Suprapubic skin (tissue), 4 donors: ENCODE measurements around the gene SLC37A2. TPM values are rescaled to one million over a fixed set of nuclear protein-coding genes. Genes with fewer than 3 reads are reported as not detected.
"Not testable (repeated sequence)": the region's sequence is repeated elsewhere in the genome, so short reads cannot be mapped to it uniquely, and the experiment has no call there.

ENCODE experiments used
- DNase-seq, 2 donors: peaks; one replicate each; pipeline ENCODE4 v3.0.0-alpha.2; 2019; ENCODE audit warnings: low spot score in 2 of 2
- H3K27ac ChIP-seq: fragments of 200-600 bp; sonication (generic); one replicate; pipeline ENCODE4 v1.5.1; 2019
- H3K27me3 ChIP-seq: fragments of 200-600 bp; sonication (generic); one replicate; pipeline ENCODE4 v1.5.1; 2019
- H3K36me3 ChIP-seq: fragments of 200-600 bp; sonication (generic); one replicate; pipeline ENCODE4 v1.5.1; 2019
- H3K4me1 ChIP-seq: fragments of 200-600 bp; sonication (generic); one replicate; pipeline ENCODE4 v1.5.1; 2019
- H3K4me3 ChIP-seq: fragments of 200-600 bp; sonication (generic); one replicate; pipeline ENCODE4 v1.5.1; 2019; ENCODE audit warnings: mild to moderate bottlenecking
- H3K9me3 ChIP-seq: fragments of 200-600 bp; sonication (generic); one replicate; pipeline ENCODE4 v1.5.1; 2019
- EP300 ChIP-seq: sonication (generic); formaldehyde crosslinking; IDR thresholded peaks from one replicate; pipeline ENCODE4 v1.6.1; 2017; ENCODE audit warnings: antibody characterized with exemption
- POLR2A ChIP-seq, 2 donors: fragments of 450-650 bp; IDR thresholded peaks; one replicate each; pipeline ENCODE4 v1.6.1; 2017; ENCODE audit warnings: antibody characterized with exemption in 2 of 2, mild to moderate bottlenecking in 2 of 2, moderate library complexity in 2 of 2
- POLR2AphosphoS5 ChIP-seq, 3 donors: sonication (generic); formaldehyde crosslinking; IDR thresholded peaks; one replicate each; pipeline ENCODE4 v1.6.1; 2017; ENCODE audit warnings: antibody characterized with exemption in 3 of 3
- WGBS: methylation state at CpG from one replicate; pipeline ENCODE4 v1.1.5; 2018; 5-methylcytosine and 5-hydroxymethylcytosine counted together
- total RNA-seq, 4 donors: library from RNA; depleted of rRNA; stranded (reverse); fragments of >200 nt; gene quantifications; one replicate each; pipeline ENCODE4 v1.1.0, GENCODE V29; 2016
- TF ChIP-seq, protein P1 (sequence below), 2 donors: fragments of 200-600 bp in 1 of 2; fragments of 450-650 bp in 1 of 2; sonication (generic) in 1 of 2; IDR thresholded peaks; one replicate each; pipeline ENCODE4 v1.5.1; 2016 to 2019; ENCODE audit warnings: antibody characterized with exemption in 2 of 2, mild to moderate bottlenecking in 1 of 2, moderate library complexity in 1 of 2

The SLC37A2 gene
- total RNA-seq, 4 donors from 2014 or later: 67.3 to 189 (median 119) TPM

DNA sequence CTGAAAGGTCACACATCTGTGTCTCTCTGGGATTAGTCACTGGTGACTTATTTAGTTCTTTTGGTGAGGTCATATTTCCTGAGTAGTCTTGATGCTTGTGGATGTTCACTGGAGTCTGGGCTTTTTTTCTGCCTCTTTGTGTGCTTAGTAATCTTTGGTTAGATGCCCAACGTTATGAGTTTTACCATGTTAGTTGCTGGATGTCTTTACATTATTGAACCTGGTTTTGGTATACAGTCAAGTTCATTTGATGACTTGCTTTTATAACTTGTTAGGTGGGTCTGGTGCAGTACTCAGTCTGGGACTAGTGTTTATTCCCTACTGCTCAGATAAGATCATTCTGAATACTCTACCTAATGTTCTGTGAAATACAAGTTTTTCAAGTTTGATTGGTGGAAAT, 26.2 kb upstream of the SLC37A2 start:
- Histone ChIP-seq H3K9me3 (no peaks in the 10 kb centered on the region), H3K4me1 (no peaks in the 10 kb centered on the region), H3K4me3 (no peak overlapping the region), H3K36me3 (no peaks in the 10 kb centered on the region), H3K27ac (no peak overlapping the region), H3K27me3 (no peaks in the 10 kb centered on the region)
- 69% methylated on average over 1 of the region's 1 CpG for WGBS
- no peak for DNase-seq
- TF ChIP-seq EP300 (no peak), POLR2A (IDR thresholded peaks at IDR 0.05) (no peak), POLR2AphosphoS5 (IDR thresholded peaks at IDR 0.05) (no peak)
- TF ChIP-seq, protein P1, sequence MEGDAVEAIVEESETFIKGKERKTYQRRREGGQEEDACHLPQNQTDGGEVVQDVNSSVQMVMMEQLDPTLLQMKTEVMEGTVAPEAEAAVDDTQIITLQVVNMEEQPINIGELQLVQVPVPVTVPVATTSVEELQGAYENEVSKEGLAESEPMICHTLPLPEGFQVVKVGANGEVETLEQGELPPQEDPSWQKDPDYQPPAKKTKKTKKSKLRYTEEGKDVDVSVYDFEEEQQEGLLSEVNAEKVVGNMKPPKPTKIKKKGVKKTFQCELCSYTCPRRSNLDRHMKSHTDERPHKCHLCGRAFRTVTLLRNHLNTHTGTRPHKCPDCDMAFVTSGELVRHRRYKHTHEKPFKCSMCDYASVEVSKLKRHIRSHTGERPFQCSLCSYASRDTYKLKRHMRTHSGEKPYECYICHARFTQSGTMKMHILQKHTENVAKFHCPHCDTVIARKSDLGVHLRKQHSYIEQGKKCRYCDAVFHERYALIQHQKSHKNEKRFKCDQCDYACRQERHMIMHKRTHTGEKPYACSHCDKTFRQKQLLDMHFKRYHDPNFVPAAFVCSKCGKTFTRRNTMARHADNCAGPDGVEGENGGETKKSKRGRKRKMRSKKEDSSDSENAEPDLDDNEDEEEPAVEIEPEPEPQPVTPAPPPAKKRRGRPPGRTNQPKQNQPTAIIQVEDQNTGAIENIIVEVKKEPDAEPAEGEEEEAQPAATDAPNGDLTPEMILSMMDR (IDR thresholded peaks at IDR 0.05): no peak

DNA sequence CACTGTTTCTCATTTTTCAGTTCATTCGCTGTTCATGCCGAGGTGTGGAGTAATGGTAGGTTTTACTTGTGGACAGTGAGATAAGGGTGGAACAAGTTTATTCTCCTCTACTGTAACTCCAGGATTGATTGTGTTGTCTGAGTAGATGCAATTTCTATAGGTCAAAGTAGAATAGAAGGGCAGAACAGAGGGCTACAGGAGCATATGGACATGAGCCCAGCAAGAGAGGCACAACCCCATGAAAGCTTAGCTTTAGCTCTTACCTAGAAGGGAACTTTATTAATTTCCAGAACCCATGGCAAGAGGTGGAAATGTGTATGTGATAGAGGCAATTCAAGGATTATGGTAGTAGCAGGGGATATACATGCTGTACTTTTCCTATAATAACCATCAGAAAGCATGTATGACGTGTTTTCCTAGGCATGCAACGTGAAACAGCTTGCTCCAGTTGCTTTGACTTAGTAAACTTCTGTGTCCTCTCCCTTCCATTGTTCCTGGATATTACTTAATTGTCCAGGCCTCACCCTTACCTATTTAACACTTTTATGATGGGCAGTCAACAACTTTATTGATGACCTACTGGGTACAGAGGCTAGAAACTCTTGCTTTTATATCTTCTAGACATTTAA, 13.8 kb upstream of the SLC37A2 start:
- 92% methylated on average over 4 of the region's 4 CpGs for WGBS
- Histone ChIP-seq H3K27me3 (no peaks in the 10 kb centered on the region), H3K36me3 (no peaks in the 10 kb centered on the region), H3K4me1 (no peaks in the 10 kb centered on the region), H3K27ac (no peak overlapping the region), H3K9me3 (no peaks in the 10 kb centered on the region), H3K4me3 (no peak overlapping the region)
- DNase-seq: no peak
- TF ChIP-seq, protein P1 (IDR thresholded peaks at IDR 0.05): no peak
- TF ChIP-seq POLR2AphosphoS5 (IDR thresholded peaks at IDR 0.05) (no peak), POLR2A (IDR thresholded peaks at IDR 0.05) (no peak), EP300 (no peak)

DNA sequence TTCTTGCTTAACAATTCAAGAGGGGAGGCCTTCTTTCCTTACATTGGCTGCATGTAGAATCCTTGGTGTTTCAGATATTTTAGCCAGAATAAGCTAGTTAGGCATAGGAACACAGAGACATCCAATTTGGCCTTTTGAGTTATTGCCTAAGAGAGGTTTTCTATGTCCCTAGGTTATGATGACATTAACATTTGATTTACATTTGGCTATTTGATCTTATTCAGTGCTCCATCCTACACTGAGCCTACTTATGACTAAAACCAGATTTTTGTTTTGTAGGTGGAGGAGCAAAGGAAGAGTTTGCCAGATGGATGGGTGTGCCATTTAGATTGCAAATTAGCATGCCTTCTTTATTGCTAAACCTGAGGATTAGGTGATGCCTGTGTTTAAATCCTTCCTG, 11.1 kb upstream of the SLC37A2 start:
- no peak for DNase-seq
- TF ChIP-seq, protein P1 (IDR thresholded peaks at IDR 0.05): no peak
- no peak for TF ChIP-seq EP300
- TF ChIP-seq POLR2AphosphoS5 (IDR thresholded peaks at IDR 0.05): no peak
- TF ChIP-seq POLR2A (IDR thresholded peaks at IDR 0.05): no peak
- no peaks in the 10 kb centered on the region for H3K36me3 ChIP-seq
- no peak overlapping the region for H3K27ac ChIP-seq
- no peaks in the 10 kb centered on the region for H3K9me3 ChIP-seq
- no peaks in the 10 kb centered on the region for H3K4me1 ChIP-seq
- no peak overlapping the region for H3K4me3 ChIP-seq
- no peaks in the 10 kb centered on the region for H3K27me3 ChIP-seq

DNA sequence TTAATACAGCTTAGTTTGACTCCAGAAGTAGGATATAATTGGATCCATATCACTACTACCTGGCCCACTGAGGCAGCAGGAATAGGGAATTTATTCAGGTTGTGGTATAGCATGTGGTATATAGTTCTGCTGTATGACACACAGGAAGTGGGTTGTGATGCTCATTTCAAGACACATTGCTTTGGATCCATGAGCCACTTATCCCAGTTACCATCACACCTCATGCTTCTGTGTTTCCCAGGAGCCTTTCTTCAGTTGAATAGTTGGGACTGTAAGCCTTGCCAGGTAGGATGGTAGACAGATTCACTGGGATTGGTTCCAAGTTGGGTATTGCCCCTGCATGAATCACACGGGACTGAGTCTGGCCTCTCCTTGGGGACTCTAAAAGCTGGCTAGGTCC, 9.9 kb upstream of the SLC37A2 start:
- Histone ChIP-seq H3K9me3 (no peaks in the 10 kb centered on the region), H3K4me1 (no peaks in the 10 kb centered on the region), H3K4me3 (no peak overlapping the region), H3K27me3 (no peaks in the 10 kb centered on the region), H3K27ac (no peak overlapping the region), H3K36me3 (no peaks in the 10 kb centered on the region)
- no peak for DNase-seq
- WGBS: 78% methylated on average over 1 of the region's 1 CpG
- TF ChIP-seq, protein P1 (IDR thresholded peaks at IDR 0.05): no peak
- TF ChIP-seq EP300 (no peak), POLR2AphosphoS5 (IDR thresholded peaks at IDR 0.05) (no peak), POLR2A (IDR thresholded peaks at IDR 0.05) (no peak)

DNA sequence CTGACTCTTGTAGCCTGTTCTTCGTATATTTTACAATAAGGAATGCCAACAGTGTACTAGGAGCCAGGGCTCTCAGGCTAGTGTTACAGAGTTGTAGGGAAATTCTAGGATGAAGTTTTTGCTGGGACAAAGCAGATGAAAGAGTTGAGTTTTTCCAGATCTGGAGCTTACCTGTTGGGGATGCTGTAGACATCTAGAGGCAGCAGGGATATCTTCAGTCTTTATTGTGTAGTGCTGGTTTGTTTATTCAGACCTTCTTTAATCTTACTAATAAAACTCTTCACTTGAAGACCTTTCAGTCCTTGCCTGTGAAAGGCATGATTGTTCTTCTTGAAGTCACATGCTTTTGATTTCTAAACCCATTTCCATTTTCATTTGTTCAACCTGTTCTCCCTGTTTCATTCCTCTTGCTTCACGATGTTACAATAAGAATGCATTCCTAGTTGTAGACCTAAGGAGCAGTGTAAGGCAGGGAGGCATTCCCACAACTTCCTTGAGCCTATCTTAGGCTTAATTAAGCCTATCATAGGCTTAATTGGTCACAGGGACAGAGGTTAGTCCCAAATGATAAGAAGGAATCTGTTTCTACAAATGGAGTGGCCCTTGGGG, 7.9 kb upstream of the SLC37A2 start:
- Histone ChIP-seq H3K36me3 (no peaks in the 10 kb centered on the region), H3K27ac (peak overlapping the region; percentile 31), H3K9me3 (no peaks in the 10 kb centered on the region), H3K27me3 (no peaks in the 10 kb centered on the region), H3K4me1 (no peaks in the 10 kb centered on the region), H3K4me3 (no peak overlapping the region)
- 55% methylated on average over 2 of the region's 2 CpGs for WGBS
- no peak for DNase-seq
- TF ChIP-seq POLR2A (IDR thresholded peaks at IDR 0.05): no peak
- TF ChIP-seq EP300: no peak

DNA sequence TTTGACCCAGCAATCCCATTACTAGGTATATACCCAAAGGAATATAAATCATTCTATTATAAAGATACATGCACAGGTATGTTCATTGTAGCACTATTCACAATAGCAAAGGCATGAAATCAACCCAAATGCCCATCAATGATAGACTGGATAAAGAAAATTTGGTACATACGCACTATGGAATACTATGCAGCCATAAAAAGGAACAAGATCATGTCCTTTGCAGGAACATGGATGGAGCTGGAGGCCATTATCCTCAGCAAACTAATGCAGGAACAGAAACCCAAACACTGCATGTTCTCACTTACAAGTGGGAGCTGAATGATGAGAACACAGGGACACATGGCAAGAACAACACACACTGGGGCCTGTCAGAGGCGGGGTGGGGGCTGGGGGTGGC, 7.0 kb upstream of the SLC37A2 start:
- not testable (repeated sequence) for H3K9me3 ChIP-seq, H3K27me3 ChIP-seq, H3K4me3 ChIP-seq, DNase-seq, H3K4me1 ChIP-seq, H3K36me3 ChIP-seq, H3K27ac ChIP-seq
- 96% methylated on average over 2 of the region's 2 CpGs for WGBS
